Peyer's patch (tissue), 4 donors: ENCODE data around the gene SMYD3.

Source experiments
- POLR2A ChIP-seq, 2 donors: fragments of 450-650 bp; IDR thresholded peaks; one replicate each; pipeline ENCODE4 v1.5.1; 2017; ENCODE audit warnings: antibody characterized with exemption in 2 of 2, mild to moderate bottlenecking in 2 of 2, moderate library complexity in 2 of 2
- TF ChIP-seq, protein P1 (sequence below), 6 experiments: fragments of 450-650 bp in 4 of 6; fragments of 200-600 bp in 2 of 6; sonication (generic) in 1 of 6; IDR thresholded peaks; one replicate each; pipeline ENCODE4 v1.5.1; 2017 to 2019; ENCODE audit warnings: antibody characterized with exemption in 6 of 6, mild to moderate bottlenecking in 3 of 6, moderate library complexity in 1 of 6

GRCh38 chr1:245921417-245921816 lies 585.7 kb downstream of the SMYD3 start:
- TF ChIP-seq, protein P1, sequence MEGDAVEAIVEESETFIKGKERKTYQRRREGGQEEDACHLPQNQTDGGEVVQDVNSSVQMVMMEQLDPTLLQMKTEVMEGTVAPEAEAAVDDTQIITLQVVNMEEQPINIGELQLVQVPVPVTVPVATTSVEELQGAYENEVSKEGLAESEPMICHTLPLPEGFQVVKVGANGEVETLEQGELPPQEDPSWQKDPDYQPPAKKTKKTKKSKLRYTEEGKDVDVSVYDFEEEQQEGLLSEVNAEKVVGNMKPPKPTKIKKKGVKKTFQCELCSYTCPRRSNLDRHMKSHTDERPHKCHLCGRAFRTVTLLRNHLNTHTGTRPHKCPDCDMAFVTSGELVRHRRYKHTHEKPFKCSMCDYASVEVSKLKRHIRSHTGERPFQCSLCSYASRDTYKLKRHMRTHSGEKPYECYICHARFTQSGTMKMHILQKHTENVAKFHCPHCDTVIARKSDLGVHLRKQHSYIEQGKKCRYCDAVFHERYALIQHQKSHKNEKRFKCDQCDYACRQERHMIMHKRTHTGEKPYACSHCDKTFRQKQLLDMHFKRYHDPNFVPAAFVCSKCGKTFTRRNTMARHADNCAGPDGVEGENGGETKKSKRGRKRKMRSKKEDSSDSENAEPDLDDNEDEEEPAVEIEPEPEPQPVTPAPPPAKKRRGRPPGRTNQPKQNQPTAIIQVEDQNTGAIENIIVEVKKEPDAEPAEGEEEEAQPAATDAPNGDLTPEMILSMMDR (IDR thresholded peaks at IDR 0.05): no peak
- no peak for TF ChIP-seq POLR2A (IDR thresholded peaks at IDR 0.05)
